Breast epithelium (tissue), 3 donors: Measurements from ENCODE around the gene SEMA3G.

Experiments
- CTCF ChIP-seq, 3 donors: fragments of 450-650 bp; IDR thresholded peaks; one replicate each; pipeline ENCODE4 v1.5.1; 2016 to 2017; ENCODE audit warnings: antibody characterized with exemption in 3 of 3, mild to moderate bottlenecking in 3 of 3, moderate library complexity in 3 of 3
- POLR2A ChIP-seq: fragments of 450-650 bp; IDR thresholded peaks from one replicate; pipeline ENCODE4 v1.6.1; 2016; ENCODE audit warnings: antibody characterized with exemption, mild to moderate bottlenecking, moderate library complexity

DNA sequence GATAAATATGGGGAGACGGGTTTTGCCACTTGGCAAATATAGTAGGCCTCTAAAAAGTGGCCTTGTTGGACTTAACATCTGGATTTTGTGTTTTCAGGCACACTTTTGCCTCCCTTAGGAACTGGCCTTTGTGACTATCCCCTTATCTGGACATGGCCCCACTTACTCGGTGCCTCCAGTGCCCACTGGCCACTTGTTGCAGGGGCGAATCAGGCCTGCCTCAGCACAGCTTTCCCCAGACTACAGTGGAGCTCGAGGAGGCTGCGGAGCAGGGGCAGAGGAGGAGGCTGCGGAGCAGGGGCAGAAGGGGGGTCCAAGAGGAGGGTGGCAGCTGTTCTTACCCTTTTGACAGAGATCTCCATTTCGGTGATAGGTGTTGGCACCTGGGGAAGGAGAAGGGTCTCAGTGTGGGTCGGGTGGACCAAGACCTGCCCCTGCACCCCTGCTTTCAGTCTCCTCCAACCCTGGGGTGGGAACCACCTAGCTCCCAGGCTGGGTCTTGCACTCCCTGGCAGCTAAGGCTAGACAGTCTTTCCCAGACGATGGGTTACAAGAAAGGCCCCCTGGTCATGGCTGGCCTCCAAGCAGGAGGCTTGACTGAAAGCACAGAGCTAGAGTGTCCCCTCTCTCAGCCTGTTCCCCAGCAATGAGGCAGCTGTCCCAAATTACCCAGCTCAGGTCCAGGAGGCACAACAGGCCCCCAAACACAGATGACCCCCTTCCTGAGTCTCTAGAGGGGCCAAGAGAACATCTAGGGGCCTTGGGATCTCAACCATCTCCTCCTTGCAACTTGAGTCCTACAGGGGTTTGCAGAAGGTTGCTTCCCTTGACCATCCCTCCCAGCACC lies 6.1 kb downstream of the SEMA3G start:
- TF ChIP-seq CTCF (IDR thresholded peaks at IDR 0.05) (no peak), POLR2A (no peak)
